Measurements from ENCODE around the gene SMIM33.

SMIM33 gene

GRCh38 chr5:139462586-139463276 lies 8.1 kb upstream of the SMIM33 start, which contains the start of gene ECSCR:
TSS of gene ECSCR (minus strand) at chr5:139462743. CDS start at chr5:139462670, 73 bp downstream.
- no peaks in the 10 kb centered on the region for H3K9me3 ChIP-seq (ENCODE audit: insufficient read depth, low read depth, low read length)
- no peaks in the 10 kb centered on the region for H4K20me1 ChIP-seq (ENCODE audit: insufficient read depth, low read length, poor library complexity, severe bottlenecking)
- no peaks in the 10 kb centered on the region for H3K9me2 ChIP-seq (replicated peaks; ENCODE audit: low read depth, low read length)
- no peak within 1 kb of the TSS for H2AFZ ChIP-seq (ENCODE audit: low read length)
- H3K4me1 ChIP-seq (ENCODE audit: insufficient read depth, low read length, poor library complexity, severe bottlenecking) = peaks cover 22% of the 10 kb centered on the region
- H3K36me3 ChIP-seq (ENCODE audit: insufficient read depth, low read length) = no peaks in the 10 kb centered on the region
- H3K4me3 ChIP-seq (ENCODE audit: low read length, poor library complexity, severe bottlenecking) = no peak within 1 kb of the TSS
- no peak within 1 kb of the TSS for H3K4me2 ChIP-seq (ENCODE audit: low read depth, low read length, poor library complexity, severe bottlenecking)
- TF ChIP-seq, protein P1, sequence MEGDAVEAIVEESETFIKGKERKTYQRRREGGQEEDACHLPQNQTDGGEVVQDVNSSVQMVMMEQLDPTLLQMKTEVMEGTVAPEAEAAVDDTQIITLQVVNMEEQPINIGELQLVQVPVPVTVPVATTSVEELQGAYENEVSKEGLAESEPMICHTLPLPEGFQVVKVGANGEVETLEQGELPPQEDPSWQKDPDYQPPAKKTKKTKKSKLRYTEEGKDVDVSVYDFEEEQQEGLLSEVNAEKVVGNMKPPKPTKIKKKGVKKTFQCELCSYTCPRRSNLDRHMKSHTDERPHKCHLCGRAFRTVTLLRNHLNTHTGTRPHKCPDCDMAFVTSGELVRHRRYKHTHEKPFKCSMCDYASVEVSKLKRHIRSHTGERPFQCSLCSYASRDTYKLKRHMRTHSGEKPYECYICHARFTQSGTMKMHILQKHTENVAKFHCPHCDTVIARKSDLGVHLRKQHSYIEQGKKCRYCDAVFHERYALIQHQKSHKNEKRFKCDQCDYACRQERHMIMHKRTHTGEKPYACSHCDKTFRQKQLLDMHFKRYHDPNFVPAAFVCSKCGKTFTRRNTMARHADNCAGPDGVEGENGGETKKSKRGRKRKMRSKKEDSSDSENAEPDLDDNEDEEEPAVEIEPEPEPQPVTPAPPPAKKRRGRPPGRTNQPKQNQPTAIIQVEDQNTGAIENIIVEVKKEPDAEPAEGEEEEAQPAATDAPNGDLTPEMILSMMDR (conservative IDR thresholded peaks at IDR 0.05; ENCODE audit: low read length) = no peak
- TF ChIP-seq EZH2phosphoT487 (IDR thresholded peaks at IDR 0.05; ENCODE audit: borderline replicate concordance) = no peak
- no peak within 1 kb of the TSS for H3K9ac ChIP-seq (ENCODE audit: low read depth, low read length, poor library complexity, severe bottlenecking)
- H3K79me2 ChIP-seq (ENCODE audit: insufficient read depth, low read length) = no peaks in the 10 kb centered on the region
- H3F3A ChIP-seq (ENCODE audit: low read depth) = no peaks in the 10 kb centered on the region
- no peaks in the 10 kb centered on the region for H3K27me3 ChIP-seq (ENCODE audit: insufficient read depth, low read length, poor library complexity, severe bottlenecking)

DNA sequence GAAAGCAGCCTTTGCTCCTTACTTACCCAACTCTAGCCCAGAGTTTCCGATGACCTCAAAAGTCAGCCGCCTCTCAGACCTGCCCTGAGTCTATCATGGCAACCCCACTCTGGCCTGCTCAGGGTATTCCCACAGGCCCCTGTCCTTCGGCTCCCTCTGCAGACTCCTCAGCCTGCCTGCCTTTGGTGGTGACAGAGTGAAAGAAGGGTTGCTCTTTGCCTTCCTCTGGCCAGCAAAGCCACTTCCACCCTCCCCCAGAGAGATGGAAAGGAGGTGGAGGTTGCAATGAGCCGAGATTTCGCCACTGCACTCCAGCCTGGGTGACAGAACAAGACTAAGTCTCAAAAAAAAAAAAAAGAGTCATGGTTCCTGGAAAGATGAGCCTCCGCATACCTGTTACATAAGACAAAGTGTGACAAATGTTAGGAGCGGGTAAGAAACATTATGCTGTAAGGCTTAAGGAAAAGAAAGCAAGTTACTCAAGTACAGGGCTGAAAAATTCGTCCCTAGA lies 2.3 kb upstream of the SMIM33 start:
- Histone ChIP-seq H3K79me2 (ENCODE audit: insufficient read depth, low read length) (peaks cover 26% of the 10 kb centered on the region), H3K4me3 (ENCODE audit: low read length, poor library complexity, severe bottlenecking) (no peak overlapping the region), H3K27me3 (ENCODE audit: insufficient read depth, low read length, poor library complexity, severe bottlenecking) (no peaks in the 10 kb centered on the region), H2AFZ (ENCODE audit: low read length) (peak overlapping the region; percentile 2; the same call in 1 of the 2 replicates), H3K4me1 (ENCODE audit: insufficient read depth, low read length, poor library complexity, severe bottlenecking) (peaks cover 42% of the 10 kb centered on the region), H3F3A (ENCODE audit: low read depth) (no peaks in the 10 kb centered on the region), H3K36me3 (ENCODE audit: insufficient read depth, low read length) (no peaks in the 10 kb centered on the region), H3K9ac (ENCODE audit: low read depth, low read length, poor library complexity, severe bottlenecking) (no peak overlapping the region), H3K9me3 (ENCODE audit: insufficient read depth, low read depth, low read length) (no peaks in the 10 kb centered on the region), H3K4me2 (ENCODE audit: low read depth, low read length, poor library complexity, severe bottlenecking) (no peak overlapping the region), H4K20me1 (ENCODE audit: insufficient read depth, low read length, poor library complexity, severe bottlenecking) (no peaks in the 10 kb centered on the region), H3K9me2 (replicated peaks; ENCODE audit: low read depth, low read length) (no peaks in the 10 kb centered on the region)
- TF ChIP-seq EZH2phosphoT487 (IDR thresholded peaks at IDR 0.05; ENCODE audit: borderline replicate concordance) = no peak
- TF ChIP-seq, protein P1 (conservative IDR thresholded peaks at IDR 0.05; ENCODE audit: low read length) = peak; percentile 46

- H3K4me3 ChIP-seq (ENCODE audit: low read length, poor library complexity, severe bottlenecking) = peak overlapping the region; percentile 82
- peak overlapping the region; percentile 87 for H3K4me2 ChIP-seq (ENCODE audit: low read depth, low read length, poor library complexity, severe bottlenecking)
- H3K79me2 ChIP-seq (ENCODE audit: insufficient read depth, low read length) = peaks cover 56% of the 10 kb centered on the region
- no peaks in the 10 kb centered on the region for H4K20me1 ChIP-seq (ENCODE audit: insufficient read depth, low read length, poor library complexity, severe bottlenecking)
- no peak overlapping the region for H2AFZ ChIP-seq (ENCODE audit: low read length)
- H3F3A ChIP-seq (ENCODE audit: low read depth) = no peaks in the 10 kb centered on the region
- H3K4me1 ChIP-seq (ENCODE audit: insufficient read depth, low read length, poor library complexity, severe bottlenecking) = peaks cover 79% of the 10 kb centered on the region
- peak overlapping the region; percentile 95 for H3K9ac ChIP-seq (ENCODE audit: low read depth, low read length, poor library complexity, severe bottlenecking)
- no peaks in the 10 kb centered on the region for H3K9me2 ChIP-seq (replicated peaks; ENCODE audit: low read depth, low read length)
- peaks cover 8% of the 10 kb centered on the region; the same call in 1 of the 2 replicates for H3K36me3 ChIP-seq (ENCODE audit: insufficient read depth, low read length)
- H3K9me3 ChIP-seq (ENCODE audit: insufficient read depth, low read depth, low read length) = no peaks in the 10 kb centered on the region
- H3K27me3 ChIP-seq (ENCODE audit: insufficient read depth, low read length, poor library complexity, severe bottlenecking) = no peaks in the 10 kb centered on the region
- no peak for TF ChIP-seq EZH2phosphoT487 (IDR thresholded peaks at IDR 0.05; ENCODE audit: borderline replicate concordance)
- TF ChIP-seq, protein P1 (conservative IDR thresholded peaks at IDR 0.05; ENCODE audit: low read length) = no peak
Measured at GRCh38 chr5:139472386-139473030, 1.7 kb downstream of the SMIM33 start.

Measured in Loucy (cell line).